ENCODE measurements around the gene ARMCX1.
A peak's percentile ranks its signal among the peaks of the same experiment; 100 is the strongest.
"Not testable (repeated sequence)": the region's sequence is repeated elsewhere in the genome, so short reads cannot be mapped to it uniquely, and the experiment has no call there.

The ARMCX1 gene

GRCh38 chrX:101550362-101550750 lies at the start of gene ARMCX1:
Gene ARMCX1, plus strand, starts transcription at chrX:101550547. Its CDS starts 2,384 bp downstream, at chrX:101552931.
- DNase-seq = peak; percentile 7 to 44

DNA sequence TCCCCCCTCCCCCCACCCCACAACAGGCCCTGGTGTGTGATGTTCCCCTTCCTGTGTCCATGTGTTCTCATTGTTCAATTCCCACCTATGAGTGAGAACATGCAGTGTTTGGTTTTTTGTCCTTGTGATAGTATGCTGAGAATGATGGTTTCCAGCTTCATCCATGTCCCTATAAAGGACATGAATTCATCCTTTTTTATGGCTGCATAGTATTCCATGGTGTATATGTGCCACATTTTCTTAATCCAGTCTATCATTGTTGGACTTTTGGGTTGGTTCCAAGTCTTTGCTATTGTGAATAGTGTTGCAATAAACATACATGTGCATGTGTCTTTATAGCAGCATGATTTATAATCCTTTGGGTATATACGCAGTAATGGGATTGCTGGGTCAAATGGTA lies 47.4 kb upstream of the ARMCX1 start:
- DNase-seq = not testable (repeated sequence)

DNA sequence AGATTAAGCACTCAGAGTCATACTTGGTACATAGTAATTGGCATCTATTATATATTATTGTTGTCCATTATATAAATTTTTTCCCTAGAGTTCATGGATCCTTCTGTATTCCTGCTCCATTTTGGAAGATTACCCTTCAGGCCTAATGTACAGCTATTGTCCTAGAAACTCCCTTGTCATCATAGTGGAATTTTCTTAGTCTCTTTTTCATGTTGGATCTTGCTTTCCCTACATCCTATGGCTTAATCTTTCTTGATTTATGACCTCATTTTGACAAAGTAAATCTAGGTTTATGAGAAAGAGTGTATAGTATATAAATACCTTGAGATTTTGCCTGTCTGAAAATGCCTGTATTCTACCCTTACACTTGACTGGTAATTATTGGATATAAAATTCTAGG lies 43.0 kb upstream of the ARMCX1 start:
- no peak for DNase-seq

DNA sequence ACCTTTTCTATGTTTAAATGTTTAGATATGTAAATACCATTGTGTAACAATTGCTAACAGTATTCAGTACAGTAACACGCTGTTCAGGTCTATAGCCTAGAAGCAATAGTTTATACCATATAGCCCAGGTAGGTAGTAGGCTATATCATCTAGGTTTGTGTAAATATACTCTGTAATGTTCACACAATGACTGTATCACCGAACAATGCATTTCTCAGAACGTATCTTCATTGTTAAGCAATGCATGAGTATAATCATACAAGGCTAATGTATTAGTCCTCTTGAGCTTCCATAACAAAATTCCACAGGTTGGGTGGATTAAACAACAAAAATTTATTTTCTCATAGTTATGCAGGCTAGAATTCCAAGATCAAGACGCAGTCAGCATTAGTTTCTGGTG lies 42.4 kb upstream of the ARMCX1 start:
- no peak for DNase-seq

DNA sequence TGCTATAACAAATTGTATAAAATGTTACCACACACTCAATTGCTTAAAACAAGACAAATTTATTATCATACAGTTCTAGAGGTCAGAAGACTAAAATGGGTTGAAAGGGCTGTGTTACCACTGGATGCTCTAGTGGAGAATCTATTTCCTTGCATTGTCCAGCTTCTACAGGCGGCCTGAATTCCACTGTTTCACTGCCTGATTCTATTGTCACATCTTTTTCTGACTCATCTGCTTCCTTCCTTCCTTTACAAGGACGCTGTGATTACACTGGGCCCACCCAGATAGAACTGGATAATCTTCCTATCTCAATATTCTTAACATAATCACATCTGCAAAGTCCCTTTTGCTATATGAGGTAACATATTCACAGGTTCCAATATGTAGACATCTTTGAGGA lies 19.4 kb upstream of the ARMCX1 start:
- DNase-seq = no peak

DNA sequence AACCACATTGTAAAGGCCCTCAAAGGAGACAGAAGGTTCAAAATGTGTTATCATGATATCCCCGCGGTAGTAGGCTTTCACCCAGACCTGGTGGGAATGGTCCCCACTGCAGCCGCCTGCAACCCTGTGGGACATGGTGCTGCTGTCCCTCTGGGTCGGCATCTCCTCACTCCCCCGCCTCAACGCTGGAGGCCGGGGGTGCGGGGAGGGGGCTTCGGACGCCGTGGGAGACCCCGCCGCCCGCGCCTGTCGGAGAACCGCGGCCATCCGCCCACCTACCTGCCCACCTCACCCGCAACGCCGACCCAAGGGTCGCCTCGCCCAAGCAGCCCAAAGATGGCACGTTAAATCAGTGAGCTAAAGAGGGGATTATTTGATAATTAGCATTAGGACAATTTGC lies 11.2 kb upstream of the ARMCX1 start:
- DNase-seq = no peak

DNA sequence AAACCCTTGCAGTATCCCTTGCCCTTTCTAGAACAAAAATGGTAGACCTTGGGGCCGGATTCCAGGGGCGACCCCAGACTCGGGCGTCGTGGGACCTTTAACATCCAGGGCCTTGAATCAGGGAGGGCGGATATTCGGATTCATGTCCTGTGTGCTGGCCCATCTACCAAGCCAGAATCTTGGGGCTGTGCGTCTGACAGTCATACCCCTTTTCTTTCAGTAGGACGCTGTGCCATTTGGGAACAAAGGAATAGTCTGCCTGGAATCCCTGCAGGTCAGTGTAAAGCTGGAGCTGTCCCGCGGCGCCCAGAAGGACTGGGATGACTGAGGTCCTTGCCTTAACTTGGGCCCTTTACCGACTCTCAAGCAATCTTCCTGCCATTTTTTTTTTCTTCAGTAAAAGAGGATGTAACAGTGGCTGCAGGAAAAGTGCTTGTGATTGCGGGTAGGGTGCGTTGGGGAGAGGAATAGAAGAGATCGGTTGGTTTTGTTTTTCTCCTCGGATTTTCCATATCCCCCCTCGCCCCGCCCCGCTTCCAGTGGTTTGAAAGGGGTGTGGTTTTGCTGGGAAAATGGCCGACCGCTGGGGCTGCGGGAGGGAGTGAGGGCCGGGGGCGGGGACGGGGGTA lies 518 bp downstream of the ARMCX1 start:
- DNase-seq = no peak

DNA sequence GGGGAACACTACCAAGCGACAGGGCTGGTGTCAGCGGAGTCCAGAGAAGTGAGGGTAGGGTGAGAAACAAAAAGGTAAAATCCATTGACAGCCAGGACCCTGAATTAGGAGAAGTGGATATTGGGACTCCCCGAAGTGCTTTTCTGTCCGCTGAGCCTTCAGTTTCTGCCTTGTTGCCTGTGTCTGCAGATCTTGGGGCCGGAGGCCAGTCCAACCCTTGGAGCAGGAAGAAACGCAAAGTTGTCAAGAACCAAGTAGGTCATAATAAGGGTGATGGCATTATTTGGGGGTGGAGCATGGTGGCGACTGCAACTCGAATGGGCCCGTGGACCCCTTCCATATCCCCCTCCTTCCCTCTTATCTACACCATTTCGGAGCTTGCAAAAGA lies 1.0 kb downstream of the ARMCX1 start:
- DNase-seq = no peak

- no peak for DNase-seq
Observed at GRCh38 chrX:101552714-101553113, 2.4 kb downstream of the ARMCX1 start.

- DNase-seq = no peak
Observed at GRCh38 chrX:101564651-101565050, 14.3 kb downstream of the ARMCX1 start.

GRCh38 chrX:101595739-101596419 lies 45.5 kb downstream of the ARMCX1 start:
- DNase-seq = peak; percentile 36 to 69

DNA sequence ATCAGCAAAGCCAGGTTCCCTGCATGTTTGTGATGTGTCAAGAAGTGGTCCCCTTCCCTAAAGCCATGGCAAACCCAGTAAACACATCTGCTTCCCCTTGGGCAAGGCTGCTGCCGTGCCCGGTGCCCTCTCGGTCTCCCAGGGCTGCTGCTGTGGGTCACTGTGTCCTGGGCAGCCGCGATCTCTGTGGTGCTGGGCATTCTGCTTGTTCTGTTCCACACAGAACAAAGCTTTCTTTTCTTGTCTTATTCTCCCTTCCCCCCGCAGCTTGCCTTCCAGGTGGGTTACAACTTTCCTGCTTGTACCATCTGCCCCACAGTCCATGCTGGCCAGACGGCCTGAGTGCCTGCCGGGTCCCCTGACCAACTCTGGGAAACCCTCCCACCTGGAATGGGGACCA lies 49.2 kb downstream of the ARMCX1 start:
- DNase-seq = not testable (repeated sequence)

DNA sequence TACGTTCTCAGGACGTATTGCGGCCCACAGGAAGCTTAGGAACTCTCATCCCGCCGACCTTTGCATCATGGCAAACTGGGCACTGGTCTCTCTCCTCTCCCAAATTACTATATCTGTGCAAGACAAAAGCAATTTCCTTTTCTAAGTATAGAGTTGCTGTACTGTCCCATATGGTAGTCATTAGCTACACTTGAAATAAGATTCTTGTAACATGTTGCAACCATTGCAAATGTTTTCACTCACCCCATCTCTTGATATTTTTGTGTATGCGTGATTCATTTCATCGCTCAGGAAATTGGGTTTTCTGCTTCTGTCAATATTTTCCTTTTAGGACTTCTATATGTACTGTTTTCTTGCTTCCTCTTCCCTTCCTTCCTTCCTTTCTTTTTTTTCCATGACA lies 51.7 kb downstream of the ARMCX1 start:
- no peak for DNase-seq
